DOHH2 (cell line): ENCODE data around the gene AK9.

Source experiments
- H3F3A ChIP-seq: fragments of 200-600 bp; sonication (generic), shearing (Covaris generic); 2 replicates; pipeline ENCODE4 v1.6.0; 2016; ENCODE audit warnings: antibody characterized with exemption, mild to moderate bottlenecking; ENCODE audit not compliant: control insufficient read depth, insufficient read depth
- H3K27ac ChIP-seq: fragments of 200-600 bp; sonication (generic); 2 replicates; pipeline ENCODE4 v1.5.1; 2014; ENCODE audit warnings: low read depth, mild to moderate bottlenecking, low read length, moderate library complexity
- H3K27me3 ChIP-seq: fragments of 200-600 bp; sonication (generic); 2 replicates; pipeline ENCODE4 v1.6.1; 2014; ENCODE audit warnings: mild to moderate bottlenecking, low read length, mixed read lengths; ENCODE audit not compliant: control insufficient read depth
- H3K36me3 ChIP-seq: fragments of 200-600 bp; sonication (generic); 2 replicates; pipeline ENCODE4 v1.6.1; 2014; ENCODE audit warnings: mild to moderate bottlenecking, low read length, moderate library complexity, mixed read lengths; ENCODE audit not compliant: control insufficient read depth
- H3K4me1 ChIP-seq: fragments of 200-600 bp; sonication (generic); 2 replicates; pipeline ENCODE4 v1.6.1; 2014; ENCODE audit warnings: mild to moderate bottlenecking, low read length, mixed read lengths; ENCODE audit not compliant: control insufficient read depth
- H3K4me2 ChIP-seq: fragments of 200-600 bp; sonication (generic); 2 replicates; pipeline ENCODE4 v1.6.0; 2014; ENCODE audit warnings: mild to moderate bottlenecking, low read length, moderate library complexity
- H3K4me3 ChIP-seq: fragments of 200-600 bp; sonication (generic); 2 replicates; pipeline ENCODE4 v1.5.1; 2014; ENCODE audit warnings: mild to moderate bottlenecking, low read length, mixed read lengths
- H3K79me2 ChIP-seq: fragments of 200-600 bp; sonication (generic); 2 replicates; pipeline ENCODE4 v1.6.1; 2014; ENCODE audit warnings: mild to moderate bottlenecking, low read length, mixed read lengths; ENCODE audit not compliant: control insufficient read depth
- H3K9me2 ChIP-seq: fragments of 200-600 bp; sonication (generic); replicated peaks from 2 replicates; pipeline ENCODE4 v1.6.1; 2014; ENCODE audit warnings: mild to moderate bottlenecking, low read length, mixed read lengths; ENCODE audit not compliant: control insufficient read depth
- H3K9me3 ChIP-seq: fragments of 200-600 bp; sonication (generic); 2 replicates; pipeline ENCODE4 v1.6.1; 2014; ENCODE audit warnings: antibody characterized with exemption, low read length, mixed read lengths; ENCODE audit not compliant: control insufficient read depth, insufficient read depth
- H4K20me1 ChIP-seq: fragments of 200-600 bp; sonication (generic); 2 replicates; pipeline ENCODE4 v1.6.0; 2014; ENCODE audit warnings: low read depth, mild to moderate bottlenecking, antibody characterized with exemption, low read length, moderate library complexity; ENCODE audit not compliant: control insufficient read depth, insufficient read depth
- CTCF ChIP-seq: fragments of 200-600 bp; sonication (generic); IDR thresholded peaks from one replicate; pipeline ENCODE4 v1.5.1; 2014; ENCODE audit warnings: antibody characterized with exemption, mild to moderate bottlenecking, low read depth, low read length; ENCODE audit not compliant: poor library complexity, severe bottlenecking
- EZH2phosphoT487 ChIP-seq: fragments of 200-600 bp; sonication (generic); IDR thresholded peaks from 2 replicates; pipeline ENCODE4 v1.6.1; 2017; ENCODE audit warnings: borderline replicate concordance, mild to moderate bottlenecking, antibody characterized with exemption, low read length, moderate library complexity, mixed read lengths

The AK9 gene

GRCh38 chr6:109478222-109478805 lies 212.7 kb downstream of the AK9 start:
- Histone ChIP-seq H3K27ac (no peak overlapping the region), H3F3A (no peaks in the 10 kb centered on the region), H3K9me3 (no peaks in the 10 kb centered on the region), H3K4me1 (peaks cover 47% of the 10 kb centered on the region), H3K4me3 (peak overlapping the region; percentile 54), H3K79me2 (peaks cover 90% of the 10 kb centered on the region), H3K4me2 (peak overlapping the region; percentile 62), H3K9me2 (no peaks in the 10 kb centered on the region), H3K27me3 (no peaks in the 10 kb centered on the region), H3K36me3 (peaks cover 85% of the 10 kb centered on the region), H4K20me1 (peaks cover 15% of the 10 kb centered on the region)
- TF ChIP-seq CTCF (no peak), EZH2phosphoT487 (no peak)

GRCh38 chr6:109477725-109478124 lies 213.3 kb downstream of the AK9 start:
- Histone ChIP-seq H3K4me2 (peak overlapping the region; percentile 62), H3K9me3 (no peaks in the 10 kb centered on the region), H3F3A (no peaks in the 10 kb centered on the region), H3K36me3 (peaks cover 91% of the 10 kb centered on the region), H3K4me3 (peak overlapping the region; percentile 54), H3K27ac (no peak overlapping the region), H3K4me1 (peaks cover 50% of the 10 kb centered on the region), H4K20me1 (peaks cover 15% of the 10 kb centered on the region), H3K79me2 (peaks cover 93% of the 10 kb centered on the region), H3K27me3 (no peaks in the 10 kb centered on the region), H3K9me2 (no peaks in the 10 kb centered on the region)
- TF ChIP-seq CTCF (no peak), EZH2phosphoT487 (no peak)

GRCh38 chr6:109477184-109477583 lies 213.8 kb downstream of the AK9 start:
- no peak for TF ChIP-seq EZH2phosphoT487
- no peak for TF ChIP-seq CTCF
- H3K9me2 ChIP-seq: no peaks in the 10 kb centered on the region
- peak overlapping the region; percentile 62 for H3K4me2 ChIP-seq
- H3K4me3 ChIP-seq: peak overlapping the region; percentile 54; the same call in 1 of the 2 replicates
- H3F3A ChIP-seq: no peaks in the 10 kb centered on the region
- no peaks in the 10 kb centered on the region for H3K9me3 ChIP-seq
- no peak overlapping the region for H3K27ac ChIP-seq
- peaks cover 55% of the 10 kb centered on the region for H3K4me1 ChIP-seq
- H3K27me3 ChIP-seq: no peaks in the 10 kb centered on the region
- peaks cover 96% of the 10 kb centered on the region for H3K36me3 ChIP-seq
- H4K20me1 ChIP-seq: peaks cover 15% of the 10 kb centered on the region
- H3K79me2 ChIP-seq: peaks cover 93% of the 10 kb centered on the region
